Measurements from ENCODE around the gene SDS. TPM values are rescaled to one million over a fixed set of nuclear protein-coding genes. Genes with fewer than 3 reads are reported as not detected.

Gene SDS
- total and polyA plus RNA-seq, 2 of the 8 experiments (the other 6 are each of a cell fraction or from before 2014, with no cell fraction given): 0.21 TPM; not detected in 1

- TF ChIP-seq RFX5 (IDR thresholded peaks at IDR 0.05; ENCODE audit: borderline replicate concordance, low read depth, low read length) (no peak), TBP (IDR thresholded peaks at IDR 0.05; ENCODE audit: low read depth, low read length) (no peak), ATF2 (IDR thresholded peaks at IDR 0.05; ENCODE audit: low read length) (no peak), EP300 (IDR thresholded peaks at IDR 0.05; ENCODE audit: borderline replicate concordance in 1 of 2, low read depth in 2 of 2, low read length in 2 of 2) (no peak), E2F6 (IDR thresholded peaks at IDR 0.05) (no peak), MAFK (IDR thresholded peaks at IDR 0.05; ENCODE audit: low read depth, low read length) (no peak)
These were observed 58.4 kb downstream of the SDS start (continued) for GRCh38 chr12:113345318-113345717.

Other genes starting within 250 kb of the SDS start
- gene DDX54, start 218.4 kb downstream of the SDS start, total RNA-seq (2021; fragmentation: NEBNext Ultra II Directional; extraction: Animal tissue kit (Norgen Biotek cat#: 25700)): 112 and 113 TPM in 2 replicates
- 64.9 and 98.5 TPM in 2 replicates for gene DDX54, start 218.4 kb downstream of the SDS start, polyA plus RNA-seq (2011; rRNA removed)
- gene RITA1, start 218.2 kb downstream of the SDS start, total RNA-seq (2021; fragmentation: NEBNext Ultra II Directional; extraction: Animal tissue kit (Norgen Biotek cat#: 25700)): 25.8 and 26.4 TPM in 2 replicates
- gene RITA1, start 218.2 kb downstream of the SDS start, polyA plus RNA-seq (2011; rRNA removed): 24.1 and 31.0 TPM in 2 replicates
- 18.1 and 21.4 TPM in 2 replicates for gene TPCN1, start 182.4 kb downstream of the SDS start, total RNA-seq (2021; fragmentation: NEBNext Ultra II Directional; extraction: Animal tissue kit (Norgen Biotek cat#: 25700))
- gene TPCN1, start 182.4 kb downstream of the SDS start, polyA plus RNA-seq (2011; rRNA removed): 14.9 and 22.7 TPM in 2 replicates
- gene SLC8B1, start 68.8 kb downstream of the SDS start, total RNA-seq (2021; fragmentation: NEBNext Ultra II Directional; extraction: Animal tissue kit (Norgen Biotek cat#: 25700)): 11.2 and 11.3 TPM in 2 replicates
- gene SLC8B1, start 68.8 kb downstream of the SDS start, polyA plus RNA-seq (2011; rRNA removed): 19.1 and 26.9 TPM in 2 replicates
- gene PLBD2, start 45.3 kb downstream of the SDS start, total RNA-seq (2021; fragmentation: NEBNext Ultra II Directional; extraction: Animal tissue kit (Norgen Biotek cat#: 25700)): 33.1 and 33.5 TPM in 2 replicates
- gene PLBD2, start 45.3 kb downstream of the SDS start, polyA plus RNA-seq (2011; rRNA removed): 16.8 and 25.6 TPM in 2 replicates
- gene SDSL, start 18.5 kb upstream of the SDS start, total RNA-seq (2021; fragmentation: NEBNext Ultra II Directional; extraction: Animal tissue kit (Norgen Biotek cat#: 25700)): 0.69 TPM in 1 of 2 replicates, not detected in the other
- gene SDSL, start 18.5 kb upstream of the SDS start, polyA plus RNA-seq (2011; rRNA removed): 1.3 and 1.7 TPM in 2 replicates
- 0.47 and 0.63 TPM in 2 replicates for gene LHX5, start 68.0 kb upstream of the SDS start, total RNA-seq (2021; fragmentation: NEBNext Ultra II Directional; extraction: Animal tissue kit (Norgen Biotek cat#: 25700))
- 1.1 and 4.6 TPM in 2 replicates for gene LHX5, start 68.0 kb upstream of the SDS start, polyA plus RNA-seq (2011; rRNA removed)